Neural progenitor cell (in vitro differentiated cells): ENCODE measurements around the gene ZNF423.

Experiments used
- EZH2 ChIP-seq: fragments of 200-600 bp; sonication (generic); IDR thresholded peaks from 2 replicates; pipeline ENCODE4 v1.6.1; 2017; ENCODE audit warnings: antibody characterized with exemption, mild to moderate bottlenecking, moderate library complexity
- EZH2phosphoT487 ChIP-seq: fragments of 200-600 bp; sonication (generic); IDR thresholded peaks from 2 replicates; pipeline ENCODE4 v1.6.1; 2017; ENCODE audit warnings: antibody characterized with exemption
- TF ChIP-seq, protein P1 (sequence below): fragments of 200-600 bp; sonication (generic); IDR thresholded peaks from 2 replicates; pipeline ENCODE4 v1.5.1; 2017; ENCODE audit warnings: antibody characterized with exemption, mild to moderate bottlenecking

DNA sequence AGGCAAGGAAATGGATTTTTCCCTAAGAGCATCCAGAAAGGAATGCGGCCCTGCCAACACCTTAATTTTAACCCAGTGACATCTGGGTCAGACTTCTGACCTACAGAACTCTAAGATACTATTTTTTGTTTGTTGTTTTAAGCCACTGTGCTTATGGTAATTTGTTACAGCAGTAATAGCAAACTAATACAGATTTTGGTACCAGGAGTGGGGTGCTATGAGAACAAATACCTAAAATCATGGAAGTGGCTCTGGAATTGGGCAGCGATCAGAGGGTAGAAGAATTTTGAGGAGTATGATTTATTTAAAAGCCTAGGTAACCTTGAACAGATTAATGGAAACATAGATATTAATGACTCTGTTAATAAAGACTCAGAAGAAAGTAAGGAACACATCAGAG is 208.2 kb downstream of the ZNF423 start:
- TF ChIP-seq, protein P1, sequence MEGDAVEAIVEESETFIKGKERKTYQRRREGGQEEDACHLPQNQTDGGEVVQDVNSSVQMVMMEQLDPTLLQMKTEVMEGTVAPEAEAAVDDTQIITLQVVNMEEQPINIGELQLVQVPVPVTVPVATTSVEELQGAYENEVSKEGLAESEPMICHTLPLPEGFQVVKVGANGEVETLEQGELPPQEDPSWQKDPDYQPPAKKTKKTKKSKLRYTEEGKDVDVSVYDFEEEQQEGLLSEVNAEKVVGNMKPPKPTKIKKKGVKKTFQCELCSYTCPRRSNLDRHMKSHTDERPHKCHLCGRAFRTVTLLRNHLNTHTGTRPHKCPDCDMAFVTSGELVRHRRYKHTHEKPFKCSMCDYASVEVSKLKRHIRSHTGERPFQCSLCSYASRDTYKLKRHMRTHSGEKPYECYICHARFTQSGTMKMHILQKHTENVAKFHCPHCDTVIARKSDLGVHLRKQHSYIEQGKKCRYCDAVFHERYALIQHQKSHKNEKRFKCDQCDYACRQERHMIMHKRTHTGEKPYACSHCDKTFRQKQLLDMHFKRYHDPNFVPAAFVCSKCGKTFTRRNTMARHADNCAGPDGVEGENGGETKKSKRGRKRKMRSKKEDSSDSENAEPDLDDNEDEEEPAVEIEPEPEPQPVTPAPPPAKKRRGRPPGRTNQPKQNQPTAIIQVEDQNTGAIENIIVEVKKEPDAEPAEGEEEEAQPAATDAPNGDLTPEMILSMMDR: no peak
- TF ChIP-seq EZH2 (no peak), EZH2phosphoT487 (no peak)
